ENCODE results near the gene COX14.
"Not testable (repeated sequence)": the region's sequence is repeated elsewhere in the genome, so short reads cannot be mapped to it uniquely, and the experiment has no call there.

Gene COX14

DNA sequence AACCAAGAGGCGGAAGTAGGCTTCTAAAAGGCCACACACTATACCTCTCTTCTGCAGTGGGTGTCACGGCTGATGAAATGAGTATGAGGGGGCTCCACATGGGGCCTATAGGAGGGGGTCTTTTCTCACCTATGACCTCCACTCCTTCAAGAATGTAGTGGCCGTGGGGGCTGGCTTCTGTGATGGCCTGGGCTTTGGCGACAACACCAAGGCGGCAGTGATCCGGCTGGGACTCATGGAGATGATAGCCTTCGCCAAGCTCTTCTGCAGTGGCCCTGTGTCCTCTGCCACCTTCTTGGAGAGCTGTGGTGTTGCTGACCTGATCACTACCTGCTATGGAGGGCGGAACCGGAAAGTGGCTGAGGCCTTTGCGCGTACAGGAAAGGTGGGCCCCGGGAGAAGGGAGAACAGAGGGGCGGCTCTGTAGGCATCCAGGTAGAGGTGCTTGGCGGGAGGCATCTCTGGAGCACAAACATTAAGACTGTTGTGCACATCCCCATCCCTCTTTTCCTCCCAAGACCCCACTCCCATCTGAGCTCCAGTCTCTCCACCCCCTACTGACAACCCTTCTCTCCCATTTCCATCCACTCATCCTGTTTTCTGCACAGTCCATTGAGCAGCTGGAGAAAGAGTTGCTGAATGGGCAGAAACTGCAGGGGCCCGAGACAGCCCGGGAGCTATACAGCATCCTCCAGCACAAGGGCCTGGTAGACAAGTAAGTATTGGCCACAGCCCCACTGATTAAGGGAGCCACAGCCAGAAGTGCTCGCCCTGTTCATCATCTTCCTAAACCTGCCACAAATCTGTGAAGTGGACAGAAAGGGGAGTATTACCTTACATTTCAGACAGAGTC is 4.4 kb upstream of the COX14 start:
- DNase-seq (ENCODE audit: low read depth), result no peak

DNA sequence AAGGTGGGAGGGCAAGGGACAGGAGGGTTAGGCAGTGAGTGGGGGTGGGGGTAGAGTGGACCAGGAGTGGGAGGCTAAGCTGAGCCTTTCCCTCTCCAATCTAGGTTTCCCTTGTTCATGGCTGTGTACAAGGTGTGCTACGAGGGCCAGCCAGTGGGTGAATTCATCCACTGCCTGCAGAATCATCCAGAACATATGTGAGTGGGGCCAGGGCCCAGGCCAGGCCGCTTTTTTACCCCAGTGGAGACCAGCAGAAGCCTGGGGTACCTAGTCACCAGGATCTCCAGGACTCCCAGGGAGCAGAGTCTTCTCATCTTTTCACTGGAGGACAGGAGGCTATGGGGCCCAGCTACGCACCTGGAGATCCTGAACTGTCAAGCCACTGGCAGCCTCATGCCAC is 2.7 kb upstream of the COX14 start:
- no peak for DNase-seq (ENCODE audit: low read depth)

DNA sequence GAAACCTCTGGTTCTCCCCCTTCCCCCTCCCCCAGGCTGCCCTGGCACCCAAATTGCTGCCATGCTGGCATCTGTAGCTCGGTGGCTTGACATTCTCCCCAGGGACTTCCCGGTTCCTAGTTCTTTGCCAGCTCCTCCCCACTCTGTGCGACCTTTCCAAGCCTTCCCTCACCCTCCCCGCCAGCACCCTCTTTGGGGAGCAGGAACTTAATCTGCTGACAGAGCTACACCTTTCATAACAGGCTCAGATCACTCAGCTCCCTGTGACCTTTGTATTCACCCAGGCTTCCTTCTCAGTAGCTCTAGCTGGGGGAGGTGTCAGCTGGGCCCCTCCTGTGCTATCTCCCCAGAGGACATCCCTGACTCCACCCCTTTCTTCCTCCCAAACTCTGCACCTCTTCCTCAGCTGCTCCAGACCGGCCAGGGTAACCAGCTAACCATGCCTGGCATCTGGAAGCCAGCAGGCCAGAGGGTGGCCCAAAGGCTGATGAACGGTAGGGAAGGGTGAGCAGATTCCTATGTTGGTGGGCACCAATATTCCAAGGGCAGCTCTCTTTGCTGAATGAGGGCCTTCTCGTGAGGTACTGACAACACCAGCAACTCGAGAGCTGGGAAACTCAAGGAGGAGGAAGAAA is 1.8 kb upstream of the COX14 start:
- DNase-seq (ENCODE audit: low read depth), result no peak

DNA sequence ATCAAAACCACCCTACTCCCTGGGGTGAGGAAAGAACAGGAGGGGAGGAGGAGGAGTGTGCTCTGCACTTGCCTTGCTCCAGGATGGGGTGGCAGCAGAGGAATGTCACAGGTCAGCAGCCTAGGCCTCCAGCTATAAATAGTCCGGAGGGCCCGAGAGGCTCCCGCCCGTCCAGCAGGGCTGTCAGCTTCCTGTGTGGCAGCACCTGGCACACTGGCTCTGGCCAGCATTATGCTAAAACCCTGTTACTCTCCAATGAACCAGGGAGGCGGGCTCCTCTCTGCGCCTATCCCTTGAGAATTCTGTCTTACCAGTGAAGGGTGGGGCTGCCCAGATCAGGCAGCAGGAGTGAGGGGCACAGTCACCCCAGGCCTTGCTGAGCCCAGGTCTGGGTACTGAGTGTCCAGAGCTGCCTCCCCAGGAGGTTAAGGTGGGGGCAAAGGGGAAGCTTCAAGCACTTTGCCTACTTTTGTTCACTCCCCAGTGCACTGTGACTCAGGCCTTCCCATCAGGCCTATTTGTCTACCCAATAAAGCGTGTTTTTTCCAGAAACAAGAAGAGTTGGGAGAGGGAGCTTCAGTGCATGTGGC is 1.2 kb upstream of the COX14 start:
- peak; percentile 38 for DNase-seq (ENCODE audit: low read depth)

DNA sequence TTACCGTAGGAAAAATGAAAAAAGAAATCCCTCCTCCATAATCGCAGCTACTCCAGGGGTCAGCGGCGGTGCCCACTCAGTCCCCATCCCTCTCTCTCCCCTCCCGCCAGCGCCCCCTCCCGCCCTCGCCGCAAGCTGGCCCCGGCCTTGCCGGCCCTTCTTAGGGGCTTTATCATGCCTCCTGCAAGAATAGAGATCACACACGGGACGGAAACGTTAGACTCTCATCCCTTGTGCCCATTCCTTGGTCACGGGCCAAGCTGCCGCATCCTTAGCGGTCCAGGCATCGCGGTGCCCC is 692 bp upstream of the COX14 start:
- no peak for DNase-seq (ENCODE audit: low read depth)

DNA sequence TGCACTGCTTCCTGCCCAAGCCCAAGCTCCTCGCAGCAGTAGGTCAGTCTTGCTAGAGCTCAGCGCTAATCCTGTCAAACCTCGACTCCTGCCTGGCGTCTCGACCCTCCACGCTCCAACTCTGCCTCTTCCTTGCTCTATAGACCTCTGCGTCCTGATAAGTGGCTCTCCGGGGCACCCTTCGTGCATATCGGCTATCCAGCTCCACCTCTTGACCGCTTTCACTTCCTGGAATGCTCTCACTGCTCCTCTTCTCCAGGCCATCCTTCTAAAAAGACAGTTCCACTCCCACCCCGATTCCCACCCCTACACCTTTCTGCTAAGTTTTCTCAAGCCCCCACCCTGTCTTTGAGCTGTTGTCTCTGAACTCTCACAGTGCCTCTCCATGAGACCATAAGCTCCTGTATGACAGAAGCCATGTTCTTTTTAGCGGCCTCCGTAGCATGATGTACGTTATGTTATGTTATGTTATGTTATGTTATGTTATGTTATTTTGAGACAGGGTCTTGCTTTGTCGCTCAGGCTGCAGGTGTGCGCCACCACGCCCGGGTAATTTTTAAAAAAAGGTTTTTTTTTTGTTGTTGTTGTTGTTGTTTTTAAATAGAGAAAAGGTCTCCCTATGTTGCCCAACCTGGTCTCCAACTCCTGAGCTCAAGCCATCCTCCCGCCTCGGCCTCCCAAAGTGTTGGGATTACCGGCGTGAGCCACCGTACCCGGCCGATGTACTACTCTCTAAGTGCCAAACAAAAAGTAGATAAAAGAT is 601 bp downstream of the COX14 start:
- DNase-seq (ENCODE audit: low read depth), result no peak

DNA sequence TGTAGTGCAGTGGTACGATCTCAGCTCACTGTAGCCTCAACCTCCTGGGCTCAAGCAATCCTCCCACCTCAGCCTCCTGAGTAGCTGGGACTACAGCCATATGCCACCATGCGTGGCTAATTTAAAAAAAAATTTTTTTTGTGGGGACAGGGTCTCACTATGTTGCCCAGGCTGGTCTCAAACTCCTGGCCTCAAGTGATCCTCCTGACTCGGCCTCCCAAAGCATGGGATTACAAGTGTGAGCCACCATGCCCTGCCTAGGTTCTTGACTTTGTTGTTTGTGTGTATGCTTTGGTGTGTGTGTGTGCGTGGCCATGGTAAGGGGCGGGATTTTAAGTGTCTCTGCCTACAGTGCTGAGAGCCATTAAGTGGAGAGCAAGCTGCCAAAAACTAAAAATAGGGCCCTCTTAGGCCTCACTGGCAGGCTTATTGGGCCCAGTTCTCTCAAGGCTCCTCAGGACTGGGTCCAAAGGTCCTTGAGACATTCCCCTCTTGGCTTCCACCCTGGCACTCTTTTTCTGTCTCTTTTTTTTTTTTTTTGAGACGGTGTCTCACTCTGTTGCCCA is 5.1 kb downstream of the COX14 start:
- no peak for DNase-seq (ENCODE audit: low read depth)

DNA sequence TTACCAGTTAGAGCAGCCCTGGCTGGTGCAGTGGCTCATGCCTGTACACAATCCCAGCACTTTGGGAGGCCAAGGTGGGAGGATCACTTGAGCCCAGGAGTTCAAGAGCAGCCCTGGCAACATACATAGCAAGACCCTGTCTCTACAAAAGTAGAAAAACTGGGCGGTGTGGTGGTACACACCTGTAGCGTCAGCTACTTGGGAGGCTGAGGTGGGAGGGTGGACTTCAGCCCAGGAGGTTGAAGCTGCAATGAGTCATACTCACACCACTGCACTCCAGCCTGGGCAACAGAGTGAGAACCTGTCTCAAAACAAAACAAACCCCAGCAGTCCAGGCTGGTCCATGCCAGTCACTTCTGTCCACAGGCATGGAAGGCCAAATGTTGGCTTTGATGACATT is 7.4 kb downstream of the COX14 start:
- no peak for DNase-seq (ENCODE audit: low read depth)

DNA sequence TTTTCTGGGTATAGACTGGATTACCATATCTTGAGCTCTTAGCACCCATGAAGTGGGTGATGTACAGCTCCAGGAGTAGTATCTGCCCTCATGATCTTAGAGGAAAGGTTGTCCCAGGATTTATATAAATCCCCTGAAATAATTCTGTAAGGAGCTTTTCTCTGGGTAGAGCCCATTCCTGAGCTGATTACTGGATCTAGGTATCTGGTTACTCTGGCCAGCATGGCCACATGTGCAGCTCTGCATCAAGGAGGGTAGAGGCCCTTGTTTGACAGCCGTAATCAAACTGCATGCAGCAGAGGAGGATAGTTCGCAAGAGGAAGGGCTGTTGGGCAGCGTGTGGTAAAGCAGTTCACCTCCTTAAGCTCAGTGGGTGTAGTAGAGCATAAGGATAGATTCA is 8.5 kb downstream of the COX14 start:
- DNase-seq (ENCODE audit: low read depth), result no peak

DNA sequence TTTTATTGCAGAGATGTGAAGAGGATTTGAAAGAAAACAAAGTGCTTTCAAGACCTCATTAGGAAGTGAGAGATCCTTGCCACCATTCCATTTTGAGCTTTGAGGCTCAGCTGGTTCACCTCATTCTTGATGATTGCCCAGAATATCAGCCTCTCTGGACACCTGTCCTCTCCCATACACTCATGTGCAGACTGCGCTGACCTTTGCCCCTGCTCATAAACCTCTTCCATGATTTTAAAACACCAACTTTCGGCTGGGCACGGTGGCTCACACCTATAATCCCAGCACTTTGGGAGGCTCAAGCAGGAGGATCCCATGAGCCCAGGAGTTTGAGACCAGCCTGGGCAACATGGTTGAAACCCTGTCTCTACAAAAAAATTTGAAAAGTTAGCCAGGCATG is 8.9 kb downstream of the COX14 start:
- no peak for DNase-seq (ENCODE audit: low read depth)

DNA sequence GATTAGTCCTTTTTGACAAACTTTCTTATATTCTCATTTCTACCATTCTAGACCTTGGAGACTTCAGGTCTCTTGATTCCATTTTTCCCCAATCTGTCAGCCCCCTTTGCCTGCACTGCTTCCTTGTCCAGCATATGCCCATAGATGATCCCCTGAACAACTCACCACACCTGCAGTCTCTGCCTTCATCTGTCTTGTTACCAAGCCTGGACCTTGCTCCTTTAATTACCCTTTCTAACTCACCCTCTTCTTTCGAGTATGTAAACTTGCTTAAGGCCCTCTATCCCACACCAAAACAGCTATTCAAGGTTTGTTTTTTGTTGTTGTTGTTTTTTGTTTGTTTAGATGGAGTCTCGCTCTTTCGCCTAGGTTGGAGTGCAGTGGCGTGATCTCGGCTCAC is 9.6 kb downstream of the COX14 start:
- DNase-seq (ENCODE audit: low read depth), result no peak

DNA sequence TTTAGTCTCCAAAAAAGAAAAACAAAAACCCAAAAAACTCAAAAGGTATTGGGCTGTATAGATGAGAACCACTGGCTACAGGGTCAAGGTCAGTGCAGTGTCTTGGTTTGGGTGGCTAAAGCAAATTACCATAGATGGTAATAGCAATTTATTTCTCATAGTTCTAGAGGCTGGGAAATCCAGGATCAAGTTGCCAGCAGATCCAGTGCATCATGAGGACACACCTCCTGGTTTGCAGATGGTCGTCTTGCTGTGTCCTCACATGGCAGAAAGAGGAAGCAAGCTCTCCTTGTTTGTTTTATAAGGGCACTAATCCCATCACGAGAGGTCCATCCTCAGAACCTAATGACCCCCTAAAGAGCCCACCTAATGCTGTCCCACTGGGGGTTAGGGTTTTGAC is 11.2 kb downstream of the COX14 start:
- DNase-seq (ENCODE audit: low read depth), result no peak

DNA sequence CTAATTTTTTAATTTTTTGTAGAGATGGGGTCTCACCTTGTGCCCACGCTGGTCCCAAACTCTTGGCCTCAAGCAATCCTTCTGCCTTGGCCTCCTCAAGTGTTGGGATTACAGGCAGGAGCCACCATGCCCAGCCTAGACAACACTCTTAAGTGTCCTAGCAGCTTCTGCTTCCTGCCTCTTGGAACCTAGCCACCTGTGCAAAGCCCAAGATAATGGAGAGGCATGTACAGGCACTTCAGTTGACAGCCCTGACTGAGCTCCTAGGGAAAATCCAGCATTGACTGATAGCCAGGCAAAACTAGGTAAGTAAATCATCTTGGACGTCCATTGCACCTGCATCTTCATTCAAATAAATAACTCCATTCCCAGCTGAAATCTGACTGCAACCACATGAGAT is 15.5 kb downstream of the COX14 start:
- DNase-seq (ENCODE audit: low read depth), result no peak

DNA sequence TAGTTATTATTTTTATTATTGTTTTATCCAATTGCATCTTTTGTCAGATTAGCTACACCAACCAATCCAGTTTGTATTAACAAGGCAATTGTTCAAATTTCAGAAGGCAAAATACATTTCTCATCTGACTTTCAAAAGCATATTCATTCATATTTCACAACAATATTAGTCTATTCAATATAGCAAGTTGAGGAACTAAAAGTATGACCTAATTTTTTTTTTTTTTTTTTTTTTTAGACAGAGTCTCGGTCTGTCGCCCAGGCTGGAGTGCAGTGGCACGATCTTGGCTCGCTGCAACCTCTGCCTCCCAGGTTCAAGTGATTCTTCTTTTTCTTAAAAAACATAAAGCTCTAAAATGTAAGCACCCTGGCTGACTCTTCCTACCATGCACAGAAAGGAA is 17.3 kb downstream of the COX14 start:
- no peak for DNase-seq (ENCODE audit: low read depth)

DNA sequence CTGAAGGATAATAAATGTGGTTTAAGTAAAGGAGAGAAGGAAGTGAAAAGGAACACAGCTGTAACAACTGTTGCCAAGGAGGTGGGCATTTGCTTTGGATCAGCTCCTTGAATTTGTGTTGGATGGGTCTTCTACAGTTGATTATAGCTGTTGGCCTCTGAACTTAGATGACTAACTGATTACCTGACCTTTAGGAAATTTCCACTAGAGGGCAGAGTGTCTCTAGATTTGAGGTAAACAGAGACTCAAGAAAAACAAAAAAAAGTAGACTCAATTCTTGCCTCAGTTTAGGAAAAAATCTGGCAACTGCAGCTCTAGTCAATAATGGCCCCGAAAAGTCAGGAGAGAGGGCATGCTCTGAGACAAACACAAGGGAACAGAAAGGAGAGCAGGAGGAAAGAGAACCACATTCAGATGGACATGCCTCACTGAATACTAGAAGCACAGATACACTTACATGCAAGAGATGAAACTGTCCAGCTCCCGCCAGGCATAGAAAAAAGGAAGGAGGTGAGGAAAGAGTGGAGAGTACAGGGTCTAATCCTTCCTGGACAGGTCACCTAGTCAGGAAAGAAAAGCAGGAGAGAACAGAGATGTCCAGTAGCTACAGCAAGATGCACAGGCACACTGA is 20.6 kb downstream of the COX14 start:
- DNase-seq (ENCODE audit: low read depth), result no peak

DNA sequence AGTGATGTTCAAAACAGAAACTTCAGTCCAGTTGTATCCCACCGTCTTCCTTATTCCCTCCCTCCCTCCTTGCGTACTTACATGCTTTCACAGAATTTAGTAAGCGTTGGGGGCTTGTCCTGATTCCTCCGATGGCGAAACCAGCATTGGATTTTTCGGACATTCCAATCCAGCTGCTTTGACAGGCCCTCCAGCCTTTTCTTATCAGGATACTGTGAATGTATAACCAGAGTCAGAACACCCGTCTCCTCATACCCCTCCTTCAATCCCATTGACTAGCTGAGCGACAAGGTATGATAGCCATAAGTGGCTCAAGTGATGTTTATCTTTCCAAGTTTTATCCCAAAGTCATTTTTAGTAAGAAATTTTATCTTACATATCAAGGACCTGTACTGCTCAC is 31.0 kb downstream of the COX14 start:
- DNase-seq (ENCODE audit: low read depth), result no peak

DNA sequence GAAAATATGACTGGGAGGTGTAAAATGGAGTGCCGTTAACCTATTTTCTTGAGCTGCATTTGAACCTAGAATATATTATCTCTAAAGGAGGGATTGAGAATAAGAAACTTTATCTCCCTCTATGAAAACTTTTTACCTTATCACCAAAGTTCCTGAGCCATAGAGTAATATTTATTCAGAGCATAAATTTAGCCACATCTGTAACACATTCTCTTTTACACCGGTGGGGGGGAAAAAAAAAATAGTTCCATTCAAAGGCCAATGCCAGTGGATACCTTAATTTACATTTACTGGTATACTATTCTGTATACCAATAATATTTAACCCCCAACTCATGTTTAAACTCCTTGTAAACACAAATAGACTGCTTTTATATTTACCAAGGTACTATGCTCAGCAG is 33.4 kb downstream of the COX14 start:
- DNase-seq (ENCODE audit: low read depth), result no peak

DNA sequence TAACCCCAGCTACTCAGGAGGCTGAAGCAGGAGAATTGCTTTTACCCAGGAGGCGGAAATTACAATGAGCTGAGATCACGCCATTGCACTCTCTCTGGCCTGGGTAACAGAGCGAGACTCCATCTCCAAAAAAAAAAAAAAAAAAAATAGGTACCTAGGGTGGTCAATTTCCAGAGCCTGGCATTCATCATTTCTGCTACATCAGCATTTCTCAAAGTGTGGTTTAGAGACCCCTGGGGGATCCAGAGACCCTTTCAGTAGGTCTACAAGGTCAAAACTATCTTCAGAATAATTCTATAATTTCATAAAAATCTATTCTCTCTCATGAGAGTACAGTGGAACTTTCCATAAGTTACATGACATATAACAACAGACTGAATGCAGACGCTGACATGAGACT is 35.2 kb downstream of the COX14 start:
- no peak for DNase-seq (ENCODE audit: low read depth)

DNA sequence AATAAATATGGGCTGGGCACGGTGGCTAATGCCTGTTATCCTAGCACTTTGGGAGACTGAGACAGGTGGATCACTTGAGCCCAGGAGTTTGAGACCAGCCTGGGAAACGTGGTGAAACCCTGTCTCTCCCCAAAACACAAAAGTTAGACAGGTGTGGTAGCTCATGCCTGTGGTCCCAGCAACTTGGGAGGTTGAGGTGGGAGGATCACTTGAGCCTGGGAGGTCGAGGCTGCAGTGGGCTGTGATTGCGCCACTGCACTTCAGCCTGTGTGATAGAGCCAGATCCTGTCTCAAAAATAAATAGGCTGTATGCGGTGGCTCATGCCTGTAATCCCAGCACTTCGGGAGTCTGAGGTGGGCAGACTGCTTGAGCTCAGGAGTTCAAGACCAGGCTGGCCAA is 36.0 kb downstream of the COX14 start:
- DNase-seq (ENCODE audit: low read depth), result not testable (repeated sequence)

DNA sequence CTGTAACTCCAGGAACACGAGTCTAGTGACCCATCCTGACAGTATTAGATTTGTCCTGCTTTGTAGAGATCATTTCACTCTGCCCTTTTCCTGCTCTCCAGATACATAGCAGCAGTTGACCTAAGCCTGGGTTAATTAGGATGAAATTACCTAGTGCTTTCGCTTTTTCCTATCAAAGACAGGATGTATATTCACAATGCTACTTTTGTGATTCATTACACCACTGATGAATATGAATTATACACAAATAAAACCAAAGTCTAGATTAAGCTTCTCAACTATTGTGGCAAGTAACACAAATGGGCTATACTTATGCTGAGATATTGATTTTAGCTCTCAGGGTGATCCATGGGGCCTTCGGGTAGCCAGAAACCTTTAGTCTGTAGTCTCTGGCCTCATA is 37.3 kb downstream of the COX14 start:
- DNase-seq (ENCODE audit: low read depth), result no peak

DNA sequence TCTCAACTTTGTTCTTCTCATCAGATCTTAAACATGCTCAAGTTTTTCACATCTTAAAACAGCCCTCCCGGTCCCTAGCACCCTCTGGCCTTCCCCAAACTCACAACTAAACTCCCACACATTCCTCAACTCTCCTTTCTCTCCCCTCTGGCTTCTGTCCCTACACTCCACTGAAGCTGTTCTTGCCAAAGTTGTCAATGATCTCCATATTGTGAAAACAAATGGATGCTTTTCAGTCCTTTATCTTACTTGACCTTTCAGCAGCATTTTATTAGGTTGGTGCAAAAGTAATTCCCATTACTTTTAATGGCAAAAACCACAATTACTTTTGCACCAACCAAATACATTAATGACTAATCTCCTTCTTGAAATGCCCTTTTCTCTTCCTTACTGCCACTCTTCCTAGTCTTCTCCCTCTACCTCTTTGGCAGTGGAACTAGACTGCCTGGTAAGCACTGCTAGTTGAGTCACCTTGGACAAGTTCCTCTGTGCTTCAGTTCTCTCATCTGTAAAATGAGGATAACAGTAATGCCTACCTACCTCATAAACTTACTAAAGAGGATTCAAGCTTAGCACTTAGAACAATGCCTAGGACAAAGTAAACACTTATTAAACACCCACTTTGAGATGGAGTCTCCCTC is 39.1 kb downstream of the COX14 start:
- DNase-seq (ENCODE audit: low read depth), result no peak

DNA sequence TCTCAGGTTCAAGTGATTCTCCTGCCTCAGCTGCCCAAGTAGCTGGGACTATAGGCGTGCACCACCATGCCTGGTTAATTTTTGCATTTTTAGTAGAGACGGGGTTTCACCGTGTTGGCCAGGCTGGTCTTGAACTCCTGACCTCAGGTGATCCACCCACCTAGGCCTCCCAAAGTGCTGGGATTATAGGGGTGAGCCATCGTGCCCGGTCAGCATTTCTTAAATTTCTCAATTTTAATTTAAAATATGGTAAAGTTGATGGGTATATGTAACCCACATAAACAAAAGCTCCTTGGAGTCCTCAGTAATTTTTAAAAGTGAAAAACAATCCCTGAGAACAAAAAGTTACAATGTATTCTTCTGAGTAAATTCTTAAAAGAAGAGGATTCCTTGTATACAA is 42.9 kb downstream of the COX14 start:
- DNase-seq (ENCODE audit: low read depth), result not testable (repeated sequence)
